GM19468 (cell line): Measurements from ENCODE around the gene NXPH2.

Experiments
- ATAC-seq: cut with Tn5 transposase; IDR thresholded peaks from one replicate; pipeline ENCODE4 v1.9.1; 2021; ENCODE audit warnings: mild to moderate bottlenecking, moderate library complexity, moderate number of reproducible peaks; ENCODE audit not compliant: unreplicated experiment; ENCODE audit errors: extremely low read depth

NXPH2 gene

GRCh38 chr2:138713069-138713496, 67.1 kb downstream of the NXPH2 start:
- no peak for ATAC-seq

DNA sequence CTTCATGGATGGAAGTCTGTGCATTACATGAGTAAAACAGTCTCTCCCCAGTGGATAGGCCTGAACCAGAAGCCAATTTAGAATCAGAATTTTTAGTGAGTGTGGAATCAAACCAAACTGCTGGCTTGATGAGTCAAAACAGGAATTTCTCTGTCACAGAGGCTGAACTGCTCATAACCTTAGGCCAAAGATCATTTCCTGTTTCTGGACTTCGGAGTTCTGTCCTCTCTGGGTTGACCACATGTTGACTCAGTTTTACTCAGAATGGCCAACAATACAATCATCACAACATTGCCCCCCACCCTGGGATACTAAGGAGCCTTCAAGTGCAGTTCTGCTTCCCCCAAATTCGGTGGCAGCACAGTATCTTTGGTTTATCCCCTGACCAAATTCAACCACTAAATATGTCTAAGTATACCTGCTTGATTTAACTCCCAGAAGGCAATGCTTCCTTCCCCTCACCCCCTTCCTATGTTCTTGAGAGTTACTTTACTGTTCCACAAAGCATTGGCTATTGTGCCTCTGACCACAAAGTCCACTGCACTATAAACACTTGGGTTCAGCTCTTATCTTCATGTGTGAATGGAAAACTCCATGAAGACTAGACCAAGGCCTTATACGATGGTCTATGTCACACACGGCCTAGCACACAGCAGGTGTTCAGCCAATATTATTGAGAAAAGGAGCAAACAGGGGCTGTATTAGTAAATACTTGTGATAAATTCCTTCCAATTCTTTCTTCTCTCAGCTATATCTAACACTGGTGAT, 67.8 kb downstream of the NXPH2 start:
- ATAC-seq, result peak; percentile 91

DNA sequence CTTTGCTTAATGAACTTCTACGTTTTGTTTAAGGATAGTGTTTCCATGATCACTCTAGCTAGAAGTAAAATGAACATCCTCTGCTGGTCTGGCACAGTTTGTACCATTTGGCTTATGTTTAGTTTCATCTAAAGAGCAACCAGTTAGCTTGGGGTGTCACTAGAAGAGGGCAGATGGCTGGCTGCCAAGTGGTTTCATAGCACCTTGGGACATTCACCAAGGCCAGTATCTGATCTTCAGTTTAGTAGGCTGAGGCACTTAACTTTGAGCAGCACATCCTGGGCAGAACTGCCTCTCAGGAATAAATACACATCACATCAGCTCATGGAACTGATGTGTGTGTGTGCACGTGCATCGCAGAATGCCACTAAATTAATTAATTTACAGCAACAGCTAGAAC, 68.4 kb downstream of the NXPH2 start:
- ATAC-seq, result peak; percentile 27

DNA sequence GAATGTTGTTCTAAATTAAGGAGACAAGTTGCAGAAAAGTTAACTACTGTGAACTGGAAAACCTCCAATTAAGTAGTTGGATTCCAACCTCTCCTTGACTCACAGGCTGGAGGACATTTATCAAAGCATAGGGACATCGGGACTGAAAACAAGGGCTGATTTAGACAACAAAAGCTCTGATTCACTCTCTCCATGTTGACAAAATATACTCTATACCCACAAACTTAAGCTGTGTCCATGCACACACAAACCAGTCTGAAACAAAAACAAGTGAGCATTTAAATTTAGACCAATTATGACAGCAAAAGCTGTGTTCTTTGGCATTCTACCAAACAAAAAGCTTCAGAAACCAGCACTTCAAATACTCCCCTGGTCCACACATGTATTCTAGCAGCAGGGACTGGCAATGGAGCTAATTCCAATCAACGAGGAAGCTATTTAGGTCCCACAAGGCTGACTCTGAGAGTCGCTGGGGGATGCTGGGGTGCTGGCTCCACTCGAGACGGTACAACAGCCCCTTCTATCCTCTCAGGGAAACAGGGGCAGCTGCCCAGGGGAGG, 71.4 kb downstream of the NXPH2 start:
- no peak for ATAC-seq

- no peak for ATAC-seq
Observed at GRCh38 chr2:138707392-138708074, 72.7 kb downstream of the NXPH2 start.

- no peak for ATAC-seq
Observed at GRCh38 chr2:138703242-138703641, 76.9 kb downstream of the NXPH2 start.

DNA sequence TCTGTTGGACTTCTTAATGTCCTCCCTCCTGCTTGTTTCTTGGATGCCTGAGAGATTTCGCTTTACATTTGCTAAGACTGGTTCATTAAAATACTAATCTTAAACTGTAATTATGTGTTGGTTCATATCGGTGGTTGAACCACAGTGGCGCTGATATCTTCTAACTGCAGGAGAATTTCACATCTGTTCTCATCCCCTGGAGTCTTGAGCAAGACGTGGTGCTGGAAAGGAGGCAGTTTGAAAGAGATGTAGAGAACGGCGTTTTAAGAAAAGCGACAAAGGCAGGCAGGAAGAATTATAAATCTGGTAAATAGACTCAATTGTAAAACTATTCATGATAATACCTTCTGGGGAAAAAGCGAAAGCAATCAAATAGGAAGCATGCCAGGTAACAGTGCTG, 79.5 kb downstream of the NXPH2 start:
- ATAC-seq, result no peak

GRCh38 chr2:138699421-138699820, 80.8 kb downstream of the NXPH2 start:
- ATAC-seq, result no peak

GRCh38 chr2:138698428-138698827, 81.8 kb downstream of the NXPH2 start:
- ATAC-seq, result no peak

GRCh38 chr2:138691667-138692066, 88.5 kb downstream of the NXPH2 start:
- no peak for ATAC-seq

- ATAC-seq, result no peak
Observed at GRCh38 chr2:138689705-138690104, 90.5 kb downstream of the NXPH2 start.

- ATAC-seq, result no peak
Observed at GRCh38 chr2:138682163-138682562, 98.0 kb downstream of the NXPH2 start.

DNA sequence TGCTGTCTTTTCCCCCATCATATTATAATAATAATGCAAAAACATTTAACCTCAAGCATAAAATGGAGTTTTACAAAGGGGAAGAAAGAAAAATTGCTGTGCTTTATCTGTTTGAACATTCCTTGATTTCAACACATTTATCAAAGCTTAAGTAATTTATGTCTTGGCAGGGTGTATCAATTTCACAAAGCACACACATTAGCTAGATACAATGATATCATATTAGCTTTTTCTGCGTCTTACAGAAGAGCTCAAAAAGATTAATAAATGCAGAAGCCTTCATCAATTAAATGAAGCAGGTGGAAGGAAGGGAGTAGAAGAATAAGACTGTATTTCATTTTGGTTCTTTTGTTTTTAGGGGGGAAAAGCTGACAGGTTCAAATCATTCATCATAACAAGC, 103.0 kb downstream of the NXPH2 start:
- ATAC-seq, result no peak

GRCh38 chr2:138676619-138677021, 103.6 kb downstream of the NXPH2 start:
- no peak for ATAC-seq

DNA sequence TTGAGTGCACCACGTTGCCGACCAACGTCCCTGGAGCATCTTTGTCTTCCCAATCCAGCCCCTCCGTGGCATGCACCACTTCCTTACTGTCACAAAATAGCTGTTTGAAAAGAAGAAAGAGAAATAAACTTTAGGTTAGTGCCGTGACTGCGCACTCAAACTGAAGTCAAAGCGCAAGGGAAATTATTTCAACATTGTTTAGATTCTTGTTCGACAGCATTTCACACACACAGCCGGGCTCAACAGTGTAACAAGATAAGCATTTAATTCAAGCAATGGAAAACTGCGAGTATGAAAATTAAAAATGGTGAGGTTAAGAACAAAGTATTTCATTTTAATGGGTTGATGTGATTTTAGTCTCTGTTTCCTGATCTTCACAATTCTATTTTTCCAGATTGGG, 108.6 kb downstream of the NXPH2 start:
- ATAC-seq, result no peak

DNA sequence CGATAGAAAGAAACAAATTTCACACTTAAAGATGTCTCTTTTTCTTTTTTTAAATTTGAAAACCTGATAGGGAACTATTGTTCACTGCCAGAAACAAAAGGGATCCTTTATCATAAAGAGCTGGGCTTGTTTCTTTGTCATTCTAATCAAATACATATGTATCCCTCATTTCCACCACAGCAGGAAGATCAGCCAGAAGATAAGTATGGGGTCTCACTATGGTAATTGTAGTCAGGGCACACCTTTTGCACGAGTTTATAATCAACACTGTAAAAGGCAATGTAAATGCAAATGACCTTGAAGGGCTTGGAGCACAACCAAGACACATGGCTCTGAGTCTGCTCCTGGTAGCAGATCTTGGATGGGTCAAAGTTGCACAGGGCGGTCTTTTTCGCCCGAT, 109.5 kb downstream of the NXPH2 start:
- no peak for ATAC-seq

DNA sequence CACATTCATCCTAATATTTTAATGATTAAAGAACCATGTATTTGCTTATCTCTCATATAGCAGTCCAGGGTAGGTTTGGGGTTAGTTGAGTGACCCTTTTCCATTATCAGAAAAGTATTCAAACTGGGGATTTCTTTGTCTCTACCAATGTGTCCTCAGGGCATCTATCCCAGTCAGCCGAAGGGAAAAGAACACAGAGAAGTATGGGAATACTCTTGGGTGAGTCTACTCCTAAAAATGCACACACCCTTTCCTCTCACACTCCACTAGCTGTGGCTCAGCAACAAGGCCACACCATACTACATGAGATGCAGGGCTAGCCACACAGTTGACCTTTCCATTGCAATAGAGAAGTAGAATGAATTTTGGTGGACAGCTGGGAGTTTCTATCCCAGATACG, 114.3 kb downstream of the NXPH2 start:
- ATAC-seq, result no peak

DNA sequence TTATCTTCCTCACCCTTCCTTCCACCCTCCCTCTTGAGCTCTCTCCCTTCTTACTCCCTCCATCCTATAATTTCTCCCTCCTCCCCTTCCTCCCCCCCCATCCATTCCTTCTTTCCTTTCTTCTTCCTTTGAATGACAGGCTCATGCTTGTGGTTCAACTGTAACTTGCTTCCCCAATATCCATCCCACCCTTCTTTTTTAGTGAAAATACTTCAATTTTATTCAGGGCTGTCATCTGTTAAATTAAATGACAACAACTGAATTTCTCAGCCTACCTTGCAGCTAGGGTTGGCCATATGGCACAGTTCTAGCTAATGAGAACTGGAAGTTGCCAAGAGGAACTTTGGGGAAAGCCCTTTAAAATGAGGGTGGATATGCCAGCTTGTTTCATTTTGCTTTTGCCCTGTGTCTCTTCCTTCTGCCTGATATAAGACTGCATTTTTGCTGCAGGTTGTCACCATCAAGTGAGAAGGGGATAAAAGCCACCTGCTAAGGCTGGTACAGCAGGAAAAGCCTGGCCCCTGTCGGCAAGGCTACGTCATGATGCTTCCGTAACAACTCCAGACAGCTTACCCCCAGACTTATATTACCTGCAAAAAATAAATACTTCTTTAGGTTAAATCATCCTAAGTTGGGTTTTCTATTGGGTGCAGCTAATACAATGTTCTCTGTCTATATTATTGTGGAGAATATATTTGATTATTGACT, 121.8 kb downstream of the NXPH2 start:
- no peak for ATAC-seq

DNA sequence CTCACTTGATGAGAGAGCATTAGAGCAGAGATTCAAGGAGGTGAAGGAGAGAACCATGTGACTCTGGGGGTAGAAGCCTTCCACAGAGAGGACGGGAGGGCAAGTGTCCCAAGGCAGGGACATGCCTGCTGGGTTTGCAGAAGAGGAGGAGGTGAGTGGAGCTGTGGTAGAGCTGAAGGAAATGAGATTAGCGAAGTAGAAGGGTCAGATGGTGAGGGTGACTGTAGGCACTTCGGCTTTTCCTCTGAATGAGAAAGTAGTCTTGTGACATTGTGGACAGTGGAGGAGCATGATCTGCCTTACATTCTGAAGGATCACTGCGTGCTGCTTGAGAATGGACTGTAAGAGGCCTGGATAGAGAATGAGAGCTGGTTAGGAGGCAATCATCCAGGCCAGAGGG, 126.0 kb downstream of the NXPH2 start:
- no peak for ATAC-seq

DNA sequence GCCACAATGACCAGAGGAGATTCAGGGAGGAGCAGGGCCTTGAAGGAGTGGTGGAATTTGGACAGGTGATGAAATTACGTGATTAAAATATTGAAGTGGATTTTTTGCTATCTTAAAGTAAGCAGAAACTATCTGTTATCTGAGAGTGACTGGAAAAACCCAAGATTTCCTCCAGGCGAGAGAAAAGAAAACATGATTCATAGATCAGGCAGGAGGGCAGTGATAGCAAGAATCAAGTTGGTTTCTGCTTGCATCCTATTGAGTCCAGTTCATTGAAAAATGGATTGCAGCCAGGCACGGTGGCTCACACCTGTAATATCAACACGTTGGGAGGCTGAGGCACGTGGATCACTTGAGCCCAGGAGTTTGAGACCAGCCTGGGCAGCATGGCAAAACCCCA, 127.8 kb downstream of the NXPH2 start:
- no peak for ATAC-seq

GRCh38 chr2:138649571-138649970, 130.6 kb downstream of the NXPH2 start:
- ATAC-seq, result no peak
